WERI-Rb-1 (cell line): ENCODE results near the gene SUN2.

ENCODE experiments used
- DNase-seq: peaks from one replicate; pipeline ENCODE4 v3.0.0-alpha.2; 2020
- H3K27ac ChIP-seq: fragments of 250-450 bp; sonication (Bioruptor Pico); 2 replicates; pipeline ENCODE4 v1.5.1; 2020; ENCODE audit warnings: mild to moderate bottlenecking, moderate library complexity
- H3K27me3 ChIP-seq: fragments of 250-450 bp; sonication (Bioruptor Pico); 2 replicates; pipeline ENCODE4 v1.5.1; 2021; ENCODE audit warnings: mild to moderate bottlenecking, low read depth, moderate library complexity; ENCODE audit not compliant: insufficient read depth, severe bottlenecking
- H3K36me3 ChIP-seq: fragments of 250-450 bp; sonication (Bioruptor Pico); 2 replicates; pipeline ENCODE4 v1.5.1; 2020; ENCODE audit warnings: mild to moderate bottlenecking, moderate library complexity
- H3K4me3 ChIP-seq: 2 replicates; pipeline ENCODE4 v1.5.1; 2011; ENCODE audit warnings: low read depth, mild to moderate bottlenecking, control low read depth, low read length
- H3K9me3 ChIP-seq: fragments of 250-450 bp; sonication (Bioruptor Pico); 2 replicates; pipeline ENCODE4 v1.5.1; 2021; ENCODE audit warnings: mild to moderate bottlenecking, moderate library complexity; ENCODE audit not compliant: severe bottlenecking
- CTCF ChIP-seq: IDR thresholded peaks from 2 replicates; pipeline ENCODE4 v1.5.1; 2011; ENCODE audit warnings: low read depth, mild to moderate bottlenecking, control low read depth, inconsistent platforms, low read length

The SUN2 gene

GRCh38 chr22:38721551-38721950 is 34.2 kb downstream of the SUN2 start:
- Histone ChIP-seq H3K4me3 (no peak overlapping the region), H3K36me3 (peaks cover 91% of the 10 kb centered on the region), H3K9me3 (no peaks in the 10 kb centered on the region), H3K27ac (no peak overlapping the region), H3K27me3 (no peaks in the 10 kb centered on the region)
- no peak for DNase-seq
- no peak for TF ChIP-seq CTCF

GRCh38 chr22:38720350-38720749 is 35.4 kb downstream of the SUN2 start:
- H3K36me3 ChIP-seq, result peaks cover 91% of the 10 kb centered on the region
- no peak overlapping the region for H3K4me3 ChIP-seq
- TF ChIP-seq CTCF, result no peak
- no peaks in the 10 kb centered on the region for H3K27me3 ChIP-seq
- no peaks in the 10 kb centered on the region for H3K9me3 ChIP-seq
- H3K27ac ChIP-seq, result no peak overlapping the region
- no peak for DNase-seq

- no peaks in the 10 kb centered on the region for H3K27me3 ChIP-seq
- no peak for TF ChIP-seq CTCF
- no peak for DNase-seq
- peaks cover 88% of the 10 kb centered on the region for H3K36me3 ChIP-seq
- no peak overlapping the region for H3K4me3 ChIP-seq
- no peak overlapping the region for H3K27ac ChIP-seq
- no peaks in the 10 kb centered on the region for H3K9me3 ChIP-seq
Measured at GRCh38 chr22:38719196-38719595, 36.6 kb downstream of the SUN2 start.

GRCh38 chr22:38718414-38718813 is 37.4 kb downstream of the SUN2 start:
- Histone ChIP-seq H3K27ac (no peak overlapping the region), H3K9me3 (no peaks in the 10 kb centered on the region), H3K4me3 (no peak overlapping the region), H3K36me3 (peaks cover 84% of the 10 kb centered on the region), H3K27me3 (no peaks in the 10 kb centered on the region)
- TF ChIP-seq CTCF, result peak; percentile 38
- peak; percentile 47 for DNase-seq

GRCh38 chr22:38717244-38717643 is 38.6 kb downstream of the SUN2 start:
- no peak for TF ChIP-seq CTCF
- Histone ChIP-seq H3K36me3 (peaks cover 84% of the 10 kb centered on the region), H3K4me3 (no peak overlapping the region), H3K27me3 (no peaks in the 10 kb centered on the region), H3K9me3 (no peaks in the 10 kb centered on the region), H3K27ac (no peak overlapping the region)
- DNase-seq, result no peak

- Histone ChIP-seq H3K27ac (no peak overlapping the region), H3K27me3 (no peaks in the 10 kb centered on the region), H3K4me3 (no peak overlapping the region), H3K36me3 (peaks cover 84% of the 10 kb centered on the region), H3K9me3 (no peaks in the 10 kb centered on the region)
- no peak for DNase-seq
- TF ChIP-seq CTCF, result no peak
Measured at GRCh38 chr22:38716826-38717225, 39.0 kb downstream of the SUN2 start.
